Transverse colon (tissue), 4 donors: Measurements from ENCODE around the gene DESI2.

ENCODE experiments used
- CTCF ChIP-seq, 5 experiments: fragments of 200-600 bp in 3 of 5; fragments of 450-650 bp in 2 of 5; sonication (generic) in 3 of 5; IDR thresholded peaks; 1 replicate in 2 of 5; 2 replicates in 3 of 5; pipeline ENCODE4 v1.5.1; 2016 to 2017; ENCODE audit warnings: antibody characterized with exemption in 5 of 5, inconsistent platforms in 3 of 5, mild to moderate bottlenecking in 2 of 5, moderate library complexity in 1 of 5
- POLR2A ChIP-seq: fragments of 450-650 bp; IDR thresholded peaks from one replicate; pipeline ENCODE4 v1.6.1; 2016; ENCODE audit warnings: antibody characterized with exemption, mild to moderate bottlenecking, moderate library complexity
- POLR2AphosphoS5 ChIP-seq, 3 donors: sonication (generic); formaldehyde crosslinking; IDR thresholded peaks; one replicate each; pipeline ENCODE4 v1.6.1; 2016; ENCODE audit warnings: antibody characterized with exemption in 3 of 3

GRCh38 chr1:244700808-244701207 is 47.9 kb downstream of the DESI2 start:
- TF ChIP-seq POLR2A (no peak), CTCF (IDR thresholded peaks at IDR 0.05) (no peak), POLR2AphosphoS5 (IDR thresholded peaks at IDR 0.05) (no peak)
